ENCODE results near the gene KIAA1328.
"Not testable (repeated sequence)": the region's sequence is repeated elsewhere in the genome, so short reads cannot be mapped to it uniquely, and the experiment has no call there.

Gene KIAA1328

GRCh38 chr18:36887864-36888263, 58.9 kb downstream of the KIAA1328 start:
- DNase-seq (ENCODE audit: low read depth): no peak

GRCh38 chr18:36888778-36889177, 59.9 kb downstream of the KIAA1328 start:
- DNase-seq (ENCODE audit: low read depth): no peak

GRCh38 chr18:36889321-36889720, 60.4 kb downstream of the KIAA1328 start:
- no peak for DNase-seq (ENCODE audit: low read depth)

GRCh38 chr18:36889742-36890141, 60.8 kb downstream of the KIAA1328 start:
- DNase-seq (ENCODE audit: low read depth): no peak

GRCh38 chr18:36890598-36890997, 61.7 kb downstream of the KIAA1328 start:
- no peak for DNase-seq (ENCODE audit: low read depth)

- DNase-seq (ENCODE audit: low read depth): no peak
Observed at GRCh38 chr18:36893227-36893626, 64.3 kb downstream of the KIAA1328 start.

- no peak for DNase-seq (ENCODE audit: low read depth)
Observed at GRCh38 chr18:36895606-36896005, 66.7 kb downstream of the KIAA1328 start.

- no peak for DNase-seq (ENCODE audit: low read depth)
Observed at GRCh38 chr18:36897253-36897652, 68.3 kb downstream of the KIAA1328 start.

GRCh38 chr18:36899289-36899688, 70.4 kb downstream of the KIAA1328 start:
- no peak for DNase-seq (ENCODE audit: low read depth)

- no peak for DNase-seq (ENCODE audit: low read depth)
Observed at GRCh38 chr18:36900466-36900865, 71.5 kb downstream of the KIAA1328 start.

- DNase-seq (ENCODE audit: low read depth): no peak
Observed at GRCh38 chr18:36901277-36901701, 72.4 kb downstream of the KIAA1328 start.

- no peak for DNase-seq (ENCODE audit: low read depth)
Observed at GRCh38 chr18:36903215-36903928, 74.4 kb downstream of the KIAA1328 start.

GRCh38 chr18:36905571-36905970, 76.6 kb downstream of the KIAA1328 start:
- DNase-seq (ENCODE audit: low read depth): no peak

GRCh38 chr18:36909282-36909681, 80.4 kb downstream of the KIAA1328 start:
- DNase-seq (ENCODE audit: low read depth): not testable (repeated sequence)

- no peak for DNase-seq (ENCODE audit: low read depth)
Observed at GRCh38 chr18:36912887-36913286, 84.0 kb downstream of the KIAA1328 start.

- no peak for DNase-seq (ENCODE audit: low read depth)
Observed at GRCh38 chr18:36917907-36918306, 89.0 kb downstream of the KIAA1328 start.

GRCh38 chr18:36929601-36930000, 100.7 kb downstream of the KIAA1328 start:
- no peak for DNase-seq (ENCODE audit: low read depth)

GRCh38 chr18:36931106-36931505, 102.2 kb downstream of the KIAA1328 start:
- DNase-seq (ENCODE audit: low read depth): no peak

- DNase-seq (ENCODE audit: low read depth): no peak
Observed at GRCh38 chr18:36933552-36933951, 104.6 kb downstream of the KIAA1328 start.

- no peak for DNase-seq (ENCODE audit: low read depth)
Observed at GRCh38 chr18:36934884-36935283, 106.0 kb downstream of the KIAA1328 start.

GRCh38 chr18:36942264-36942663, 113.3 kb downstream of the KIAA1328 start:
- no peak for DNase-seq (ENCODE audit: low read depth)

- DNase-seq (ENCODE audit: low read depth): no peak
Observed at GRCh38 chr18:36947820-36948348, 119.0 kb downstream of the KIAA1328 start.

- DNase-seq (ENCODE audit: low read depth): no peak
Observed at GRCh38 chr18:36950282-36950681, 121.4 kb downstream of the KIAA1328 start.

- no peak for DNase-seq (ENCODE audit: low read depth)
Observed at GRCh38 chr18:36950960-36951359, 122.0 kb downstream of the KIAA1328 start.
